Hematopoietic multipotent progenitor cell treated with erythropoietin and hydrocortisone succinate and interleukin-3 and kit ligand, for 8 days (in vitro differentiated cells): Measurements from ENCODE around the gene FCRLA.
"Not testable (repeated sequence)": the region's sequence is repeated elsewhere in the genome, so short reads cannot be mapped to it uniquely, and the experiment has no call there.

Experiments
- DNase-seq: peaks from one replicate; pipeline ENCODE4 v3.0.0-alpha.2; 2015

FCRLA gene, protein sequence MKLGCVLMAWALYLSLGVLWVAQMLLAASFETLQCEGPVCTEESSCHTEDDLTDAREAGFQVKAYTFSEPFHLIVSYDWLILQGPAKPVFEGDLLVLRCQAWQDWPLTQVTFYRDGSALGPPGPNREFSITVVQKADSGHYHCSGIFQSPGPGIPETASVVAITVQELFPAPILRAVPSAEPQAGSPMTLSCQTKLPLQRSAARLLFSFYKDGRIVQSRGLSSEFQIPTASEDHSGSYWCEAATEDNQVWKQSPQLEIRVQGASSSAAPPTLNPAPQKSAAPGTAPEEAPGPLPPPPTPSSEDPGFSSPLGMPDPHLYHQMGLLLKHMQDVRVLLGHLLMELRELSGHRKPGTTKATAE

DNA sequence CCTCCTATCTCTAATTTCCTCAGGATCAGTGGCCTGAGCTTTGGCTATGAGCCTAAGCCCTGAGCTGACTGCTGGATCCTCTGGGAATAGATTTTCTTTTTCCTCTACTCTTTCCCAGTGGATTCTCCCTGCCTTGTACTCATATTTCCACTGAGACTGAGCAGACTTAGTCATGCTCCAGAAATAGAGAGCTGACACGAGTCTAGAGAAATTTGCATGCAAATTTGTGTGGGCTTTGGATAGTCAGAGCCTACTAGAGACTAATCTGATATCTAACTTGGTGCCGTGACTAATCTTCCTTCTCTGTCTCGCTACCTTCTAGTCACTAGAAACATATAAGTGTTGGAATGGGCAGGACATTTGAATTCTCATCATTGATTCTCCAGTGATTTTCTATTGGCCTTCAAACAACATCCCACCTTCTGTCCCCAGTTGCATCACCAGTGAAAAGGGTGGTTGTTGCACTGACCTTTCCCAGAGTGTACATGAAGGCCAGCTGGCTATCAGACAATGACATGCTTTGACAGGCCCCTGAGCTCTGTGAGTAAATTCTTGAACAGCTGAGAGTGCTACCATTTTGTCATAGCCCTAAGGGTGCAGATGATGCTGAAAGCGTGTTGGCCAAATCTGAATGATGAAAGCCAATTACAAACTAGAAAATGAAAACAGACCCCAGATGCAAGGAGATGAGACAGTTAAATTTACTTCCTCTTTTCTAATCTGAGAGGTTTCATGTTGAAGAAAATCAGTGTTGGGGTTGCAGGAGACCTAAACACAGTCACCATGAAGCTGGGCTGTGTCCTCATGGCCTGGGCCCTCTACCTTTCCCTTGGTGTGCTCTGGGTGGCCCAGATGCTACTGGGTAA, at the start of gene FCRLA:
Gene FCRLA (plus strand): TSS at position 748 of the 866 bp plus-strand sequence. CDS start 36 bp downstream, at position 784.
- no peak for DNase-seq

DNA sequence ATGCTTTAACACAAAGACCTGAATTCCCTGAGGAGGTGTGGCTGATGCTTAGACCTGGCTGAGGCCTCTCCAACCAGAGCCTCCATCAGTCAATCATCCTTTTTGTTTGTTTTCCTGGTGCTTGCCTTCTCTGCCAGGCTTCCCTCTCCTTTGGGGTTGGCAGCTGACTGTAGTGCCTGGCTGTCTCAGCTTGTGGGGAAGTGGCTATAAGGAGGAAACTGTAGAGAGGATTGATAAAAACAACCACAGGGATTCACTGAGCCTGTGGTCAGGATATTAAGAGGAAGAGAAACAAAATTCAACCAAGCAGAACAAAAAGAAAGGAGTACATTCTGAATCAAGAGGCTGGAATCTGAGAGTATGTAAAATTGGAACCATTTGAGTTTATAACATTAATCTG, 48.5 kb upstream of the FCRLA start:
- DNase-seq = not testable (repeated sequence)

DNA sequence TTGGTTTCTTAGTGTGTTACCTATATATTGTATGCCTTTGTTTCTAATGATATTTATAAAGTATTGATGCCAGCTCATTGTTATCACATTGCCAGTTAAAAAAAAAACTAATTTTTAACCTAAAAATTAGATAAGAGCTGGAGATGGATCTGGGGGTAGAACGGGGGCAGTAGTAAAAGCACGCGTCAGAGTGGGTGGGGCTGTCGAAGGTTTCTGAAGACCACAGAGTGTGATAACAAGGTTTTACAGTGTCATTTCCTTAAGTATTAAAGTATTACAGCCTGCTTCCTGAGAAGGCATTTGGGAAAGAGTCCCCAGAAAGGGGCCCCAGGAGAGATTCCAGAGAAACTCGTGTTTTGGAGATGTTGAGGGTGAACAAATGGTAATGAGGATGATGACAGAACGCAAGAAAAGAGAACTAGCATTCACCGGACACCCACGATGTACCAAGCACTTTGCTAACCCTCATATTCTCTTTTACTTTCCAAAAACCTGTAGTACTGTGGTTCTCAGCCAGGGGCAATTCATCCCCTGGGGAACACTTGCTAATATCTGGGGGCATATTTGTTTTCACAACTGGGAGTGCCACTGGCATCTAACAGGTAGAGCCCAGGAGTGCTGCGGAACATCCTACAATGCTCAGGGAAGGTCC, 45.2 kb upstream of the FCRLA start:
- not testable (repeated sequence) for DNase-seq

DNA sequence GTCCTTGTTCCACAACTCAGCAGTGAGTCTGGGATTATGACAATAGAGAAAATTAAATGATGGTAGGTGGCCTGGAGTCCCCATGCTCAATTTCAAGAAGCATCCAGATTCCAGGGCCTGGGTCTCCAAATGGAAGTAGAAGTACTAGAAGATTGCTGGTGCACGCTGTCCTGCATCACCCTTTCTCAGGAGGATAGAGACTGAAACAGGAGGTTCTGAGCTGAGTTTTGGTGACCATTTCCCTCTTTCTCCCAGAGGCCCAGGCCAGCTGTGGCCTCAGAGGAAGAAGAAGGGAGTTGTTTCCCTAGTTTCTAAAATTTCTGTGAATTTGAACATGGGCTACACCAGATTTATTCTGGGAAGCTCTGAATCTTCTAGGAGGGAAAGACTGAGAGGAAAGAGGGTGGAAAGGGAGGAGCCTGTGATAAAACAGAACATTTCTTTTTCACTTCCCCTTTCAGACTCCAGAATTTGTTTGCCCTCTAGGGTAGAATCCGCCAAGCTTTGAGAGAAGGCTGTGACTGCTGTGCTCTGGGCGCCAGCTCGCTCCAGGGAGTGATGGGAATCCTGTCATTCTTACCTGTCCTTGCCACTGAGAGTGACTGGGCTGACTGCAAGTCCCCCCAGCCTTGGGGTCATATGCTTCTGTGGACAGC, 44.2 kb upstream of the FCRLA start, which contains the start of gene FCGR2B:
Gene FCGR2B (plus strand): TSS at position 460 of the 656 bp plus-strand sequence. CDS start 99 bp downstream, at position 559.
- DNase-seq = not testable (repeated sequence)

DNA sequence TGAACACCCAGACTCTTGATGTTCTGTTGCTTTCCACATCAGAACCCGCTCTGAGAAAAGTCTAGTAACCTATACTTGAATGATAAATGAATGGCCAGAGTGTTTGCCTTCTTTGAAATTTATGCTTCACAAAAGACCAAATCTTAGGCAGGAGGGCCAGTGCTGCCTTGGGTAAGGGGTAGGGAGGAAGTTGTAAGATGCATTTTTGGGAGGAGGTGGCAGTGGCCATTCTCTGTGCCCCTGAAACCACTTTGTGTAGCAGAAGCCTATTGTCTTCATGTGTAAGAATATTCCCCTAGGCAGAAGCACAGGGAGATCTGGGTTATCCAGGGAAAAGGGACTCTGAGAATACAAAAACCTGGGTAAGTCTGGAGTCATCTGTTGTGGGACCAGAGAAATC, 43.5 kb upstream of the FCRLA start:
- not testable (repeated sequence) for DNase-seq

DNA sequence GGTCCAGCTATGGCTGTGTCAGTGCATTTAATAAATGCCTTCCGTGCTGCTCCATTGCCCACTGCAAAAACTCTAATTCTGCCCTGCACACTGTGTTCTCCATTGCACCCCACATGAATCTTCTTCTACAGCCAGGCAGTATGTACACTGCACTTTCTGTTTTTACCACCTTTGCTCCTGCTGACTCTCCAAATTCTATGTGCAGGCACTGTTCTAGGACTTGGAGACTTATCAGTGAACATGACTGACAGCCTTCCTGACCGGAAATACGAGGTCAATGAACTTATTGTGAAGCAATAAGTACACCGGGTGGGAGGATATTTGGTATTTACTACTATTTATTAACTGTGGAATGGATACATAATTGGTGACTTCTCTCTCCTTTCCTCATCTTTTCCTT, 42.3 kb upstream of the FCRLA start:
- not testable (repeated sequence) for DNase-seq

DNA sequence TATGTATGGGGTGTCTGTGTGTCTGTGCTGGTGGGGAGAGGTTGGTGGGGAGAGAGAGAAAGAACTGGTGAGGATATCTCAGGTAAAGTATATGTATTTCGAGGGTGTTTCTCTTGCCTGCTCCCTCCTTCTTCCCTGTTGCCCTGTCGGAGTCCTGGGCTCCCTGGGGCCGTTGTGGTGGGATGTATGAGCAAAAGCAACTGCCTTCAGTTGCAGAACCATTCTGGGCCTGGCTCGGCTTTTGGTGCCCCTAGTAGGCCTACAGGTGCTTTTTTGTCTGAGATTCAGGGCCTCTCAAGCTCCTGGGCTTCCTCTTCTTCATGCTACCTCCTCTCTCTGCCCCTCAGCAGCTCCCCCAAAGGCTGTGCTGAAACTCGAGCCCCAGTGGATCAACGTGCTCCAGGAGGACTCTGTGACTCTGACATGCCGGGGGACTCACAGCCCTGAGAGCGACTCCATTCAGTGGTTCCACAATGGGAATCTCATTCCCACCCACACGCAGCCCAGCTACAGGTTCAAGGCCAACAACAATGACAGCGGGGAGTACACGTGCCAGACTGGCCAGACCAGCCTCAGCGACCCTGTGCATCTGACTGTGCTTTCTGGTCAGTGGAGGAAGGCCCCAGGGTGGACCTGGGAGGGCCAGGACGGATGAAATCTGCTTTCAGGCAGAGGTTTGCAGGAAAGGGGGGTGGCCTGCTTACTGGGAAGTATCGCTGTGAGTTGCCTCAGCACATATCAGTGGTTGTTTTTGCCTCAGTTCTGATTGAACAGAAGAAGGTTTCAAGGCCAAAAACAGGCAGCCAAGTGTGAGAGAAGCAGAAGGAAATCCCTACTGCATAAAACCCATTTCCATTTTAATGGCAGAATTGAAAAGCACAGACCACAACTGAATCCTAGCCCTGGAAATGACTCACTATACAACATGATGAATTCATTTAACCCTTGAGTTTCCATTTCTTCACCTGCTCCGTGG, 35.7 kb upstream of the FCRLA start:
- DNase-seq = not testable (repeated sequence)

DNA sequence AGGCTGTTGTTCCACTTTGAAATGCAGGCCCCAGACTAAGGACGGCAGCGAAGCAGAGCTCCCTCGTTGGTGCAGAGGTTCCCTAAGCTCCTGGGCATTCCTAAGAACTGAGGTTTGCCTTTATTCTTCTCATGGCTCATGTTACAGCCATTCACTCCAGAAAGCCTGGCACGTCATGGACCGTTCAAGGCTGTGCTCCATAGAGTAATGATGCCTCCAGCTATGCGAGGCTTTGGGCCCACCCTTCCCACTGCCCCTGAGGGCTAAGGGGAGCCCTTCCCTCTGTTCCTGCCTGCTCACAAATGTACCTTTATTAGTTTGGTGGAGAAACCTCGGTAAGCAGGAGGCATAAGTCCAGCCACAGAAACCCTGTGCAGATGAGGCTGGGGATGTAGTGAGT, 33.6 kb upstream of the FCRLA start:
- DNase-seq = not testable (repeated sequence)

DNA sequence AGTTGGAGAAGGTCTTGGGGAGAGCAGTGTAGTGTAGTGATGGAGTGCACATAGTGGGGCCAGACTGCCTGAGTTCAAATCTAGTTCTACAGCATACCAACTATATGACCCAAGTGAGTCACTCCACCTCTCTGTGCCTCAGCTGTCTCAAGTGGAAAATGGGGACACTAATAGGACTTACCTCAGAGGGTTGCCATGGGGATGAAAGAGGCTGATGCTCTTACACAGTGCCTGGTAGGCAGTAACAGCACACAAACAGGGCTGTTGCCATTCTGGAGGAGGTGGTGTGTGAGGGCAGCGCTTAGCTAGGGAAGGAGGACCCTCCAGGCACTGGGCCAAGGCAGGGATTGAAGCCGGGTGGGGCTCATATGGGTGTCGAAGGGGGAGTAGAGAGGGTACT, 32.6 kb upstream of the FCRLA start:
- DNase-seq = not testable (repeated sequence)

DNA sequence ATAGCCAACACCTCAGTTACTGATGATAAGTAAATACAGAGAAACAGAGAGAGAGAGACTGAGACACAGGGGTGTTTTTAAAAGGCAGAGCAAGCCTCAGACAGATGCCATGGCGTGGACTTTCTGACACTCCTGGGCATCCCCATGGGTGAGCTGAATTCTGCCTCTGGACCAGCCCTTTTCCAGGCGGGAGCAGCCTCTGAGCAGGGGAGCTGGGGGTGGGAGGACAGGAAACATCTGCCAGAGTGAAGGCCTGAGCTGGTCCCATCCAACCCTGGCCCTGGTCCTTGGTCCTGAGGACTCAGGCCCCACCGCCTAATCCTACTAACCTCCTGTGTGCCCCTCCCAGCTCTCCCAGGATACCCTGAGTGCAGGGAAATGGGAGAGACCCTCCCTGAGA, 32.1 kb upstream of the FCRLA start:
- not testable (repeated sequence) for DNase-seq

DNA sequence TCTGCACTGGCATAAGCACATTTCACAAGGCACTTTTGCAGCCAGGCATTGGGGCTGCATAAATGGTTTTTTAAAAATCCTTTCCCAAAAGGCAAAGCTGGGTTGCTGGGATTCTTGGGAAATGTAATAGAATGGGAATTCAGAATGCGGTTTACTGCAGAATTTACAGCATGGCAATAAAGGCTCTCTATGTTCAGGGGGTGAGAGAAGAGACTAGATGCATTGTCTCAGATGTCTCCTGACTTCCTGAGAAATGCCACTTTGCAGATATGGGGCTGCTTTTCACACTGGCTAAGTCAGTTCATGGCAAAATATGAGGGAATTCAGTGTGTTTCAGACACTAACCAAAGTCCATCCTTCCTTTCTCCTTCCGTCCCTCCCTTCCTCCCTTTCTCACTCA, 30.6 kb upstream of the FCRLA start:
- no peak for DNase-seq

DNA sequence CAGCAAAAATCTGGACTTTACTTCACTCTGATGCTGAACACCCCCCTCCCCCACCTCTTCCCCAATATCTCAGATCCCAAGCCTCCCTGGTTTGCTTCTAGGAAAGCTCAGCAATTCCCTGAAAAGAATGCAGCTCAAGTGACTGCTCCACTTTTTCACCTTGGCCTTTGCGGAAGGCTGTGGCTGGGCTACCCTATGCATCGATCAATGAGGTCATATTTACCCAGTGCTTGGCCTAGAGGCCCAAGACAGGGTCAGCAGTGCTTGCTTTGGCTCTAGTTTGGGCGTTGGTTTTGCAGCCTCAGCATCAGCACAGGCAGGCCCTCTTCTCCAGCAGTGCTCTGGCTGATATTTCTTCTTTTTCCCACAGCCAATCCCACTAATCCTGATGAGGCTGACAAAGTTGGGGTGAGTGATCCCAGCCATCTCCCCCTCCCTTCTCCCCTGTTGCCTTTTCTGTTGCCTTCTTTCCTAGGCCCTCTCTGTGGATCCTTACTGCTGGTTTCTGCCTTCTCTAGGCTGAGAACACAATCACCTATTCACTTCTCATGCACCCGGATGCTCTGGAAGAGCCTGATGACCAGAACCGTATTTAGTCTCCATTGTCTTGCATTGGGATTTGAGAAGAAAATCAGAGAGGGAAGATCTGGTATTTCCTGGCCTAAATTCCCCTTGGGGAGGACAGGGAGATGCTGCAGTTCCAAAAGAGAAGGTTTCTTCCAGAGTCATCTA, 29.9 kb upstream of the FCRLA start:
- DNase-seq = no peak

DNA sequence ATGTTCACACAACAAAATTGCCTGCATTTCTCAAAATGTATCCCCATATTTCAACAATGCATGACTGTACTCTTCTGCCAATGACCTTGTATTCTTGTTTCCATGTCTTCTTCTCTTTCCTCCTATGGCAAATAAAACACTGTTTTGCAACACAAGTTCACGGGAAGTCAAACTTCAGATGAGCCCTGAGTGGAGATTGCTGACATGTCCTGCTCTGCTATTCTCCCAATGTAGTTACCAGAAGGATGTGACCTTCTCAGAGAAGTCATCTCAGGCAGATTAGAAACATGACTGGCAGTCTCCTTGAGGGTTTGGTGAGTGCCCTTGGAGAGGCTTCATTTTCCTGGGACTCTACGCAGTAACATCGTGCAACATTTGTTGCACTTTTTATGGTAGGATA, 28.5 kb upstream of the FCRLA start:
- no peak for DNase-seq

DNA sequence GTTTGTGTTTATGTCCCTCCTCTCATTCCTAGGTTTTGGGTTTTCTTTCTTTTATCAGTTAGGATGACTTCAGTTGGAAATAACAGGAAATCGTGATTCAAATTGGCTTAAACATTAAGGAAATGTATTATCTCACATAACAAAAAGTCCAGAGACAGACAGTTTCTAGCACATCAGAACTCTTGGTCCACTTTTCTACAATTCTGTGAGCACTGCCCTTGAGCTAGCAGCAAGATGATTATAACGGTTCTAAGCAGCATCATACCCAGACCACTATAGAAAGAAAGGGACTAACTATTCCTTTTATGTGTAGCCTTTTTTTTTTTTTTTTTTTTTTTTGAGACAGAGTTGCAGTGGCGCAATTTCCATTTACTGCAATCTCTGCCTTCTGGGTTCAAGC, 25.1 kb upstream of the FCRLA start:
- no peak for DNase-seq

DNA sequence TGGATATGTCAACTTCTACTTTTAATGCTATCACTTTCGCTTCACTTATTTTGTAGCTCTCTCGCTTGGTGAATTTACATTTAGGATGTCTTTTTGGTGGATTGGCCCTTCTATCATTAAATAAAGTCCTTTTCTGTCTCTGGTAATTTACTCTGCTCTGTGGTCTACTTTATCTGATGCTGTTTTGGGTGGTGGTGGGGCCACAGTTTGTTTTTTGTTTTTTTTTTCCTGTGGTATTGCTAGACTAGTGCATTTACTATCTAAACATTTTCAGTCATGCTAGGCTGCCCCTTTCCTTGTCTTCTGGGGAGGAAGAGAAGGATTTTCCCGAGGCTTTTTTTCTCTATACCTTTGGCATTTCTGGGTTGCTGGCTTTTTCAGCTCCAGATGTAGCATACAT, 18.1 kb upstream of the FCRLA start:
- DNase-seq = peak; percentile 39

DNA sequence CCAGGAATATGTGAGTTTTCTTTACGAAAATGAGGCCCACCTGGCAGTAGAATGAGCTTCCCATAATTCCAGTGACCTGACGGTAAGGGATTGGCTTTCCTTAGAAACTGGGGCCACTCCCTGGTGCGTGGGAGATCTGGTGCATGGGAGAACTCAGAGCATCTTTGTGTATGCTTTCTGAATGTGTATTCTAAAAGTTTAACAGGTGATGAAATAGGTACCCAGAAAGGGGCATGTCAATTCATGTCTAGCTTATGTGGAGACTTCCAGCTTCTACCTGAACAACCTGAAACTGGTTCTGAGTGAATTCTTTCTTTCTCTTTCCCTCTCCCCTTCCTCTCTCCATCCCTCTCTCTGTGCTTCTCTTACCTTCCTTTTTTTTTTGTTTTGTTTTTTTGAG, 15.2 kb upstream of the FCRLA start:
- DNase-seq = no peak

DNA sequence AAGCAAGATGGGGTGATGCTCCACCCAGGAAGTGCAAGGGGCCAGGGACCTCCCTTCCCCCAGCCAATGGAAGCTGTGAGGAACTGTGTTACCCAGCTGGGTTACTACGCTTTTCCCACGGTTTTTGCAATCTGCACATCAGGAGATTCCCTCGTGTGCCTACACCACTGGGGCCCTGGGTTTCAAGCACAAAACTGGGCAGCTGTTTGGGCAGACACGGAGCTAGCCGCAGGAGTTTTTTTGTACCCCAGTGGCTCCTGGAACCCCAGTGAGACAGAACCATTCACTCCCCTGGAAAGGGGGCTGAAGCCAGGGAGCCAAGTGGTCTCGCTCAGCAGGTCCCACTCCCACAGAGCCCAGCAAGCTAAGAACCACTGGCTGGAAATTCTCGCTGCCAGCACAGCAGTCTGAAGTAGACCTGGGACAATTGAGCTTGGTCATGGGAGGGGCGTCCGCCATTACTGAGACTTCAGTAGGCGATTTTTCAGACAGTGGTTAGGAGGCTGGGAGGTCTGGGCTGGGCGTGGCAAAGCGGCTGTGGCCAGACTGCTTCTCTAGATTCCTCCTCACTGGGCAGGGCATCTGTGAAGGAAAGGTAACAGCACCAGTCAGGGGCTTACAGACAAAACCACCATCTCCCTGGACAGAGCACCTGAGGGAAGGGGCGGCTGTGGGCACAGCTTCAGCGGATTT, 13.9 kb upstream of the FCRLA start:
- DNase-seq = not testable (repeated sequence)

DNA sequence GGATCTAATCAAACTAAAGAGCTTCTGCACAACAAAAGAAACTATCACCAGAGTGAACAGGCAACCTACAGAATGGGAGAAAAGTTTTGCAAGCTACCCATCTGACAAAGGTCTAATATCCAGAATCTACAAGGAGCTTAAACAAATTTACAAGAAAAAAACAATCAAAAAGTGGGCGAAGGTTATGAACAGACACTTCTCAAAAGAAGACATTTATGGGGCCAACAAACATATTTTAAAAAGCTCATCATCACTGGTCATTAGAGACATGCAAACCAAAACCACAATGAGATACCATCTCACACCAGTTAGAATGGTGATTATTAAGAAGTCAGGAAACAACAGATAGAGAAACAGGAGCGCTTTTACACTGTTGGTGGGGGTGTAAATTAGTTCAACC, 8.7 kb upstream of the FCRLA start:
- DNase-seq = not testable (repeated sequence)

DNA sequence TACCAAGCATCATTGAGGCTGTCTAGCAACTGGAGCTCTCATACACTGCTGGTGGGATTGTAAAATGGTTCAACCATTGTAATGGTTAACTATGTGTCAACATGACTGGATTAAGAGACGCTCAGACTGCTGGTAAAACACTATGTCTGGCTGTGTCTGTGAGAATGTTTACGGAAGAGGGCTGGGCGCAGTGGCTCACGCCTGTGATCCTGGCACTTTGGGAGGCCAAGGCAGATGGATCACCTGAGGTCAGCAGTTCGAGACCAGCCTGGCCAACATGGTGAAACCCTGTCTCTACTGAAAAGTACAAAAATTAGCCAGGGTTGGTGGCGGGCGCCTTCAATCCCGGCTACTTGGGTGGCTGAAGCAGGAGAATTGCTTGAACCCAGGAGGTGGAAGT, 4.8 kb upstream of the FCRLA start:
- DNase-seq = no peak

DNA sequence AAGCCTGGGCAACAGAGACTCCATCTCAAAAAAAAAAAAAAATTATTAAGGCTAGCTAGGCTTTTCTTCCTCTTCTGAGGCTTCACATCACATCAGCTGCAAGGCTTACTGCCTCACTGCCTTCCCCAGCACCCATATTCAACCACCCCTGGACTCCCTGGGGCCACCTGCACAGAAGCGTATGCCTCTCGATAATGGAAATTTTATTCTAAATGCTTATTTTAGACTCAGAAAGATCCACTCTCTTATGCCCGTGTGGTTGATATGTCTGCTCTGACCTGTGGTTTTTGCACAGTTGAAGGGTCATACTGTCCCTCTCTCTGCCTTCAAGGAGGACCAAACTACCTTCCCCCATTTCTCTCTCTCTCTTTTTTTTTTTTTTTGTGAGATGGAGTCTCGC, 1.5 kb upstream of the FCRLA start:
- no peak for DNase-seq
